Suprapubic skin (tissue), 4 donors: ENCODE results near the gene HERC2.

Source experiments
- POLR2A ChIP-seq, 2 donors: fragments of 450-650 bp; IDR thresholded peaks; one replicate each; pipeline ENCODE4 v1.6.1; 2017; ENCODE audit warnings: antibody characterized with exemption in 2 of 2, mild to moderate bottlenecking in 2 of 2, moderate library complexity in 2 of 2
- POLR2AphosphoS5 ChIP-seq, 3 donors: sonication (generic); formaldehyde crosslinking; IDR thresholded peaks; one replicate each; pipeline ENCODE4 v1.6.1; 2017; ENCODE audit warnings: antibody characterized with exemption in 3 of 3
- TF ChIP-seq, protein P1 (sequence below), 2 donors: fragments of 200-600 bp in 1 of 2; fragments of 450-650 bp in 1 of 2; sonication (generic) in 1 of 2; IDR thresholded peaks; one replicate each; pipeline ENCODE4 v1.5.1; 2016 to 2019; ENCODE audit warnings: antibody characterized with exemption in 2 of 2, mild to moderate bottlenecking in 1 of 2, moderate library complexity in 1 of 2

DNA sequence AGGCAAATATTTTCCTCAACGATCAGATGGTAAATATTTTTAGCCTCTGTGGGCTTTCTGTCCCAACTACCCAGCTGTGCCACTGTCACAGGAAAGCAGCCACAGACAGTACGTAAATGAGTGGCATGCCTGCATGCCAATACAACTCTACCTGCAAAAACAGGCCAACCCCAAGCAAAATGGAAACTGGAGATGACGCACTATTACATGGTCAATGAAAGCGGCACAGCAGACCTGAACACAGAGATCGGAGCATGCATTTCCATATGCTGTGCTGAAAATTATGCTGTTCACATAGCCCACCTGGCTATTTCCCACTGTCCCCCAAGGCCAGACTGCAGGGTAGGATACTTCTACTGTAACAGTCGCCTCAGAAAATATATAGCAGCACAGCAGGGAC, 57.8 kb downstream of the HERC2 start:
- TF ChIP-seq, protein P1, sequence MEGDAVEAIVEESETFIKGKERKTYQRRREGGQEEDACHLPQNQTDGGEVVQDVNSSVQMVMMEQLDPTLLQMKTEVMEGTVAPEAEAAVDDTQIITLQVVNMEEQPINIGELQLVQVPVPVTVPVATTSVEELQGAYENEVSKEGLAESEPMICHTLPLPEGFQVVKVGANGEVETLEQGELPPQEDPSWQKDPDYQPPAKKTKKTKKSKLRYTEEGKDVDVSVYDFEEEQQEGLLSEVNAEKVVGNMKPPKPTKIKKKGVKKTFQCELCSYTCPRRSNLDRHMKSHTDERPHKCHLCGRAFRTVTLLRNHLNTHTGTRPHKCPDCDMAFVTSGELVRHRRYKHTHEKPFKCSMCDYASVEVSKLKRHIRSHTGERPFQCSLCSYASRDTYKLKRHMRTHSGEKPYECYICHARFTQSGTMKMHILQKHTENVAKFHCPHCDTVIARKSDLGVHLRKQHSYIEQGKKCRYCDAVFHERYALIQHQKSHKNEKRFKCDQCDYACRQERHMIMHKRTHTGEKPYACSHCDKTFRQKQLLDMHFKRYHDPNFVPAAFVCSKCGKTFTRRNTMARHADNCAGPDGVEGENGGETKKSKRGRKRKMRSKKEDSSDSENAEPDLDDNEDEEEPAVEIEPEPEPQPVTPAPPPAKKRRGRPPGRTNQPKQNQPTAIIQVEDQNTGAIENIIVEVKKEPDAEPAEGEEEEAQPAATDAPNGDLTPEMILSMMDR (IDR thresholded peaks at IDR 0.05): no peak
- TF ChIP-seq POLR2A (IDR thresholded peaks at IDR 0.05): no peak
- TF ChIP-seq POLR2AphosphoS5 (IDR thresholded peaks at IDR 0.05): no peak
